Dermis blood vessel endothelial cell (primary cell): ENCODE data around the gene SGPL1. TPM values are rescaled to one million over a fixed set of nuclear protein-coding genes. Genes with fewer than 3 reads are reported as not detected.

Source experiments
- DNase-seq: peaks from one replicate; pipeline ENCODE4 v3.0.0; 2010
- total RNA-seq: library from RNA; depleted of rRNA; stranded (reverse); fragments of >200 nt; gene quantifications from 2 replicates; pipeline ENCODE4 v1.2.3, GENCODE V29; 2014

Gene SGPL1
- total RNA-seq, 1 donor from 2014 or later: 15.0 TPM

DNA sequence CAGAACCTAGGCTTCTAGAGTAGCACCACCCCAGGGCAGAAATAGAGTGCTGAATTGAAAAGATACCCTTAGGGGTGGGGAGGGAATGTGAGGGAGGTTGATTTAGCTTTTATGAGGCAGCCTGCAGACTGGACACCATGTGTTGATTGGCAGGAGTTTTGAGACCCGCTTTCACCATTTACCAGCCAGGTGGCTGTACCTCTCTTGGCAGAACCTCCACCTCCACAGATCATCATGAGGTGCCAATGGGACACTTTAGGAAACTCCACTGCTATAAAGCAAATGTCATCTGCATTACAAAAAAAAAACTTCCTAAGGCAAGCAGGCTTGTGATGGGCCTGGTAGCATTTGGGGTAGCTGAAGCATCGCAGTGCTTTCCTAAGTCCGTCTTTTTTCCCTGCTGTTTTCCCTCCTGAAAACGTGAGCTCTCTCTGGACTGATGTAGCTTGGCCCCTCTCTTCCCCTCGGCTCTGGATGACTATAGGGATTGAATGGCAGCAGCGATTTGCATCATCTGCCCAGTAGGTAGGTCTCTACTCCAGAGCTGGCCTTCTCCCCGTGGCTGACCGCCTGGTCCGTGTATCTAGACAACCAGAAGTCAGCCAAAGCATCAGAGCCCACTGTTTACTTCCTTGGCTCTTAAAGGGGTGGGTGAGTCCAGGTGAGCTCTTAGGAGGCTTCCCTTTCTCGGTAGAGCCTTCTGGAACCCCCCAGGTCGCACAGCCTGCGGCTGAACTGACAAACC lies 71.3 kb downstream of the SGPL1 start:
- DNase-seq: no peak

DNA sequence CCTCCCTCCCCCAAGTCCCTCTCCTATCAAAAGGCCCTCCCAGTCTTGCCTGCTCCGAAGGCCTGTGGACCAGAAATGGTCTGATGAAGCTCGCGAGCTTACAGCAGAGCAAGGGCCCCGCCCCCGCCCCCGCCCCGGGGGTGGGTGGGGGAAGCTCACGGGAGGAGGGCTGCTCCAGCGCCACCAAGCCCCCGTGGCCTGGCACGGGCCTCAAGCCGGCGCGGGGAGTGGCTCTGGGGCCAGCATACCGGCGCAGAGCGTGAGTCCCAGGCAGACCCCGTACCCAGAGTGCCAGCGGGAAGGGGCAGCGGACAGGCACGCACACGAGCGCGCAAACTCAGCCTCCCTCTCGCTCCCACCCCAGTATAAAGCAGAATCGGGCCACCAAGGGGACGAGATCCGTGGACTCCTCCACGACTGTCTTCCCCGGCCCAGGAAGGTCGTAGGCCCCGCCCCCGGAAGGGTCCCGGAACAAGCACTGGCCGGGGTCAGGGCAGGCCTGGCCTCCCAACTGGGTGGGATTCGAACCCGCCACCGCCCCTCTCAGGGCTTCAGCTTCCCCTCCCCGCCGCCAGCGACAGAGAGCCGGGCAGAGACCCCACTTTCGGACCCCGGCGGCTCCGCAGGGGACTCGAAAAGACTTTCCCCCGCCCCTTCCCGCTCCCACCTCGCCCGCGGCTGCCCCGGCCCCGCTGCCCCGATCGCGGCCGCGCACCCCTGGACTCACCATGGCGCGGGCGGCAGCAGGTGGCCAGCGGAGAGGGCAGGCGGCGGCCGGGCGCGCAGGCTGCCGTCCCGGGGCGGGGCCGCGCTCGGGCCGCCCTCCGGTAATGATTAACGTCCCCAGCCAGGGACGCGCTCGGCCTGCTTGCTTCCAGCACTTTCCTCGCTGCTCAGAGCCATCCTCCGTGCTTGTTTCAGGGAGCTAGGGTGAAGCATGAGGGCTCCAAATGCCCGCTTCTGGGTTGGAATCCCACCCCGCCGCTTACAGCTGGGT lies 72.4 kb downstream of the SGPL1 start, which contains the start of gene PCBD1:
PCBD1 (minus strand) TSS at position 762 of the 997 bp plus-strand sequence; CDS start at position 730, 32 bp downstream.
- DNase-seq: peak; percentile 81

DNA sequence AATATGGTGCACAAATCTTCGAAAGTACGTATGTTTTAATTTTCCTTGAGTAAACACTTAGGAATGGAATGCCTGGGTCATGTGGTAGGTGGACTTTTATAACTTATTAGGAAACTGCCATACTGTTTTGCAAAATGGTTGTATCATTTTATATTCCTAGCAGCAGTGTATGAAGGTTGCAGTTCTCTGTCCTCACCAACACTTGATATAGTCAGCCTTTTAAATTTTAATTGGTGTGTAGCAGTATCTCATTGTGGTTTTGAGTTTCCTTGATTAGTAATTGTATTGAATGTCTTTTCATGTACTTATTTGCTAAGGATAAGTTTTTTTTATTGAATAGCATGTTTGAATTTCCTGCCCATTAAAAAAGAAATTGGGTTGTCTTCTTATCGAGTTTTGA lies 73.5 kb downstream of the SGPL1 start:
- no peak for DNase-seq

DNA sequence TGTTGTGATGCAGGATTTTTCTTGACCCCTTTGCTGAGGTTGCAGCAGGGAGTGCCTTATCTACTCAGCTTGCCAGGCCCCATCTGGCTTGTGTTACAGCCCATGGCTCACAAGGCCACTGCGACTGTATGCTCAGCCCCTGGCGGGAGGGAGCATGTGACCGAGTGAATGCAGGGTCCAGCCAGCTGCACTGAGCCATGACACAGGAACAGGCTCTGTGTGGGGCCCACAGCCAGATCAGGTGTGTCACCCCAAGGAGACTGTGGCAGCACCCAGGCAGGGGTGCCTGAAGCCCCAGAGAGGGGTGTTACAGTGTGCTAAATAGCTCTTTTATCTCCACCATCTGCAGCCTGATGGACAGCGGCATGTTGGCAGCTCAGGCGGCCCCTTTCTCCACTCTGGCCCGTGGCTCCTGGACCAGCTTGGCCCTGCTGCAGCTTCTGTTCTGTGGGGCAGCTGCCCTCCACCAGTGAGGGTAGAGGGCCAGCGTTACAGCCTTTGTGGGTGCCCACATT lies 75.2 kb downstream of the SGPL1 start:
- no peak for DNase-seq

DNA sequence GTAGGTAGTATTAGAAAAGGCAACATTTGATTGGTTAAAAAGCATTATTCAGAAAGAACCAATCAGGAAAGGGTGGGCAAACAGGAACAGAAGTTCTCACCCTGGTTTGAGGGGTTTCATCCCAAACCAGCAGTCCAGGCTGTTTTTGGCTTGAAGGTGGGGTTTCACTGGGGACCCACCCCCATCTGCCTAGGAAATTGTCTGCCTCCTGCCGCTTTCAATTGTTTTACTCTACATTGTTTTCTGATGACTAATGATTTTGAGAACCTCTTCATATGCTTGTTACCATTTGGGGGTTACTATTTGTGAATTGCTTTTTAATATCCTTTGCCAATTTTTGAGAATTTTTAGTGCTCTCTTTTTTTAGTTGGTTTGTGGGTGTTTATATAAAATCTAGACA lies 75.9 kb downstream of the SGPL1 start:
- peak; percentile 49 for DNase-seq

DNA sequence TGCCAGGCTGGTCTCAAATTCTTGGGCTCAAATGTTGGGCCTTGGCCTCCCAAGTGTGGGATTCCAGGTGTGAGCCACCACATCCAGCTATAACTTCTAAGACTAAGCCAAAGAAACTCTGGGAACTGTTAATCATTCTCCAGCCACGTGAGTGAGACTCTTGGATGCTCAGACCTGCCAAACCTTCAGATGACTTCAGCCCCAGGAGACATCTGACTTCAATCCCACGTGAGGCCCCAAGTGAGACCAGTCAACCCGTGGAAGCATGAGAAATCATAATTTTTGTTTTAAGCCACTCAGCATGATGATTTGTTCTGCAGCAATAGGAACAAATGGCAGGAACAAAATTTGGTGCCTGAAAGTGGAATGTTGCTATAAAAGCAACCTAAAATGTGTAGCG lies 76.9 kb downstream of the SGPL1 start:
- DNase-seq: no peak

DNA sequence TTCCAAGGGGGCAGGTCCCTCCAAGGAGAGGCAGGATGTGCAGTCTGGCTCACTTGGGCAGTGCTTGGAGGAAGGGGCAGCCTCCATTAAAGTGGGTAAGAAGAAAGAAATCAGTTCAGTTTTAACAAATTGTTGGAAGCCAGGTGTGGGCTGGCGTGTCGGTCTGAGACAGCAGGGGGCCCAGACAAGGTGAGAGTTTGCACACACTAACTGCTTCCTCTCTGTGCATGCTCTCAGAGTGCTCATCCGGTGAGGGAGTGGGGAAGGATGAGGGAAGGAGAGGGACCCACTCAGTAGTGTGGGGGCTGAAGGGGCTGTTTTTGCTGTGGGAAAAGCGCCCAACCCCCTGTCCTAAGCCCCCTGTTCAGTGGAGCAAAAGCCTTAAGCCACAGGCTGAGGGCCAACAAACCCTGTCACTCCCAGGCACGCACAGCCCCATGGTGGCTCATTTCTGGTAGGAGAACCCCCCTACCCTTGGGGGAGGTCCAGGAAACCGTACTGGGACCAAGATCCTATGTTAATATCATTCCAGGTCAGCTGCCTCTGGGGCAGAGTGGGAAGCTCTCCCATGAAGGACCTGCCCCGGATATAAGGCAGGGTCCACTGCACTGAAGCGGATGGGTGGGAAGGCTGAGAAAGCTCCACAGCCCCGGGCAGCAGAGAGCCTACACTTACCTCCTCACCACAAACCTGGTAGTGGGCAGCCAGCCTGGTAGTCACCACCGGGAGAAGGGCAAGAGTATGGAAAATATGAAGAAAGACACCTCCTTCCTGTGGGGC lies 77.7 kb downstream of the SGPL1 start:
- DNase-seq: no peak

DNA sequence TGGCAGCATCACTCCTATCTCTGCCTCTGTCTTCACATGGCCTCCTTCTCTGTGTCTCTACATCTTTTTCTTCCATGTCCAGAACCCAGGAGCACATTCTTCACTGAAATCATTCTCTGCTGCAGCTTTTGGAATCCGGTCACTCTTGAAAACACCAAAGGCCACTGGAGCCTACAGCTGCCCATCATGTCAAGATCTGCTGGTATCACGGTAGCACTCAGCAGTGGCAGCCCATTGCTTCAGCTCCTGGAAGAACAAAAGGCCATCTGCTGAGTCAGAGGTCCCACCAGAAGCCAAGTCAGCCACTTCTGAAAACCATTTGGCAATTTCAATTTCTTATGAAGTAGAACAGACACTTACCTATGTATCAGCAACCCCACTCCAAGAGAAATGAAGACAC lies 78.7 kb downstream of the SGPL1 start:
- no peak for DNase-seq

DNA sequence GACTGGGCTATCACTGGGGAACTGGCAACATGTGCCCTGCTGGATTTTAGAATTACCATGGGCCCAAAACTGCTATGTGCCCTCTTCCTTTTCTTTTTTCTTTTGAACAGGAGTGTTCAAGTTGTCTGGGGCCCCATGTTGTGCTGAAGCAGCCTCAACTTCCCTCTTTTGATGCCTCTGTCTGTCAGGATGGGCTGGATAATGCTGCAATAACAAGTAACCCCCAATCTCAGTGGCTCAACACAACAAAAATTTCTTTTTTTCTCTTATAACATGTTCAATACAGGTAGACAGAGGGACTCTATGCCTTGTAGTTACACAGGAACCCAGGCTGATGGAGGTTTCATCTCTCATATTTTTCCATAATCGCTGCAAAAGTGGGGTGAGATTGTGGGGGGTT lies 80.8 kb downstream of the SGPL1 start:
- DNase-seq: no peak

DNA sequence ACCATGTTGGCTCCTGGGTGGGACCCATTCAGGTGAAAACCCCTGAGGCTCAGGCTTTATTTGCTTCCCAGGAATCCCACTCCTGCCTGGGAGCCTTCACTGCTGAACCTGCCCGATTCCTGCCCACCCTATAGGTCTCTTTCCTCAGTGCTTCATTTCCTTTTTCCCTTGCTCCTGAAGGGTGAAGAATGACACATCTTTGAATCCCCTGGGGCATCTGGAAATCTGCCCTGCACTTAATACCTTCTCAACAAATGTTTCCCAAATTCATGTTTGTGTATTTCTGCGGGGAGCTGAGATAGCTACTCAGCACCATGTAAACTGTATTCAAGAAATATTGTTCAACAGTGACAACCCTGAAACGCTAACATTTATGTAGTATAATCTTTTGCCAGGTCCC lies 82.9 kb downstream of the SGPL1 start:
- DNase-seq: no peak

DNA sequence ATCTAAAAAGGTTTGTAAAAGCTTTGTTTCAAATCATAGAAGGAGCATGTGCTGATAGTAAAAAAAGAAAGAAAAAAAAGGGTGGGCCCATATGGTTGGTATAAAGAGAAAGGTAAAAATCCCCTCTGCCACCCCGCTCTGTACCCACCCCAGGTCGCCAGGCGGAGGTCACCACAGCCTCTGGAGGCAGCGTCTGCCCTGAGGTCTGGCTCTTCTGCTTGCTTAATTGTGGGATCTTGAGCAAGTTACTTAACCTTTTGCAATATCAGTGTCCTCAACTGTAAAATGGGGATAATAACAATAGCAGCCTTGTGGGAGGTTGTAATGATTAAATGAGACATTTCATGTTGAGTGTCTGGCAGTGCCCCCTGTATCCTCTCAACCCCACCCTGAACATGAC lies 83.3 kb downstream of the SGPL1 start:
- no peak for DNase-seq

DNA sequence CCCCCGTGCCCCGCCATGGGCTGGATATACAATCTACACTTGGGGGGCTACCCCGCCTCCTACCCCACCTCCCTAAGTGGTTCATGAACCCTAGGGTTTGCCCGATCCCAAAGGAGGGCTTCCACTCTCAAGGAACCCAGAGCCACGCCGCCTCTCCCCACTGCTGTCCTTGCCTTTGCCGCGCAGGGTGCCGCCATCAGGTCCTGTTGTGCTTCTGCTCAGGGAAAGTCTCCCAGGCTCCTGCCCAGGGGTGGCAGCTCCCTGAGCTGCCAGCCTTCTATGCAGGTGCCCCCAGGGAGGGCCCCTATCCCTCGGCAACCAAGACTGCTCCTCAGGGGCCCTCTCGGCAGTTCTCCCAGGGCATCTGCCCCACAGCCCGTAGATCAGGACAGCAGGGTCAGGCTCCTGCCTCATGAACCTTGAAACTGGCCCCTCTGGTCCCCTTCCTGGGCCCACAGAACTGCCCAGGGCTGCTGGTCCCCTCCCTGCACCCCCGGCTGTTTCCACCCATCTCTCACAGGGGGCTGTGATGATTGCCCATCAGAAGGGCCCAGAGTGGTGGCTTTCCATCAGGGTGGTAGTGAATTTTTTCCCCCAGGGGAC lies 85.6 kb downstream of the SGPL1 start:
- no peak for DNase-seq

DNA sequence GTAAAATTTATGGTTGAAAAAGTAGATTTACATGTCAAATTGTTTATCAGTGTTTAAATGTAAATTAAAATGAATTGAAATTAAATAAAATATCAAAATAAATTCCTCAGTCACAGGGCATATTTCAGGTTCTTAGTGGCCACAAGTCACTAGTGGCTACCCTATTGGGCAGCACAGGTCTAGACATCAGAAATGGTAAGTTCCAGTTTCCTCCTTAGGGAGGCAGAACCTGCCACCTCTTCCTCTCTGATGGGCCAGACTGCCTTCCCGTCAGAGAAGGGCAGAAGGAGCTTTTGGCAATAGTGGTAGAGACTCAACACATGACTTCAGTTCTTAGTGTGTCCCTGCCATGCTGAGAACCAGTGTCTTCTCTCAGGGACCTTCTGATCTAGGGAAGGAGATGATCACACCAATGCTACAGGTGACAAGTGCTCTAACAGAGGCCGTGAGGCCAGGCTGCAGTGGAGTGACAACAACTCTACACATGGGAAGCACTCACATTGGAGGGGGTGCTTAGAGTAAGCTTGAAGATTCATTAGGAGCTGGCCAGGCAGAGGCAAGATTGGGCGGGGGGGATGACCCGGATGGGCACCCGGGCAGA lies 87.0 kb downstream of the SGPL1 start:
- DNase-seq: no peak

DNA sequence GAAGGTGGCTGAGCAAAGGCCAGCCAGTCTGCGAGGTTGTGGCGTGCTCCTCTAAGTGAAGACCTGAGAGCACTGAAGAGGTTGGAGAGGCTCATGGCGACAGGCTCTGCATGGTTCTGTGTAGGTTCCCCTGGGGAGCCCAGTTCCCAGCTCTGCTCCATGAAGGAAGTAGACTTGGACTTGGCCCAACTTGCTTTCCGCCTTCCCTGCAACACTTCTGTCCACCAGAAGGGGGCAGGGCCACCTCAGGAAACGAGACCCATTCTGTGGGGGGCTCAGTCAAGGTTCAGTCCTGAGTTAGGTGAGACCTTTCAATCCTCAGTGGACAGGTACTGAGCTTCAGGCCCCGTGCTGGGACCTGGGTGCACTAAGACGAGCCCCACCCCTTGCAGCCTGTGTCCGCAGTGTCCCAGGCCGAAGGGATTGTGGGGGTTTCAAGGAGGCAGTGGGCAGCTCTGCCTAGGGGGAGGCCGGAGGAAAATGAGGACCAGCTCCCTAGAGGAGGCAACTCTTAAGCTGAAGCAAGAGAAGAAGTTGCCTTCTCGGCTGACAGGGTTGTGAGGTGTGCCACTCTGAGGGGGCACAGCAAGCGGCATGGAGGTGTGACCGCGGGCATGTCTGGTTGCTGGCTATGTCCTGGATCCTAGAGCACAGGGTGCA lies 87.6 kb downstream of the SGPL1 start:
- DNase-seq: peak; percentile 74

DNA sequence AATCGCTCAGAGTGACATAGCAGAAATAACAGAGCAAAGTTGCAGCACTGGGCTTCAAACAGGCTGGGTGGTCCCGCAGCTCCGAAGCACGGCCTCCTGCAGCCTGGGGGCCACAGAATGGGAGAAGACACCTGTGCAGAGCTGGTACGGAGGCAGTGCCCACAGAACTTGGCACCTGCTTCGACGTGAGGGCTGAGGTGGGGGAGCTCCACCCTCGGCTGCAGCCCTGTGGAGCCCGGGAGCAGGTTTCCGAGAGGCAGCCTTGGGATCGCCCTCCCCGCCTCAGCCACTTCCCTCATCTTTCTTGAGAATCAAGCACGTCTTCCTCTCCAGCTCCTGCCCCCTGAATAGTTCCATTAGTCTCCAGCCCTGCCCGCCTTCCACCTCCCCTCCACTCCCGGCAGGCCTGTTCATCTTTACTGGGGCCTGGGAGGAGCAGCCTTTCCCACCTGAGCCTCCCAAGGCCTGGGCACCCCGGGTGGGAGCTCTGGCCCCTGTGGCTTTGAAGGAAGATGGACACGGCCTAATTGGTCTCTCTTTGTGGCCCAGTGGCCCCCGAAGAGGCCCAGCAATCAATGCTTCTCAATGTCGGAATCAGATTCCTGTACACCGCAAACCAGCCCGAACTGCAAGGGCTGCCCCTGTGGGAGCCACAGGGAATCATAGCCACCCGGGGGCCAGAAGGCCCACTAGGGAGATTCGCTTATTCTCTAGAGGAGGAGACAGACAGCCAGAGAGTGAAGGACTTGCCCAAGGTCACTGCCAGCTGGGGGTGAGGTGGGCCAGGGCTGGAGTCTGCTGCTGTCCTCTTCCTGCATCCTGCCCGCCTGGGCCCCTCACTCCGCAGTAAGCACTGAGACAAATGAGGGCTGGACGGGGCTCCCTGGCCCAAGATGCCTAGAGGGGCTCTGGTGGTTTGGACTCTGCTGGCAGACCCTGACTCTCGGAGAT lies 89.6 kb downstream of the SGPL1 start:
- DNase-seq: no peak

DNA sequence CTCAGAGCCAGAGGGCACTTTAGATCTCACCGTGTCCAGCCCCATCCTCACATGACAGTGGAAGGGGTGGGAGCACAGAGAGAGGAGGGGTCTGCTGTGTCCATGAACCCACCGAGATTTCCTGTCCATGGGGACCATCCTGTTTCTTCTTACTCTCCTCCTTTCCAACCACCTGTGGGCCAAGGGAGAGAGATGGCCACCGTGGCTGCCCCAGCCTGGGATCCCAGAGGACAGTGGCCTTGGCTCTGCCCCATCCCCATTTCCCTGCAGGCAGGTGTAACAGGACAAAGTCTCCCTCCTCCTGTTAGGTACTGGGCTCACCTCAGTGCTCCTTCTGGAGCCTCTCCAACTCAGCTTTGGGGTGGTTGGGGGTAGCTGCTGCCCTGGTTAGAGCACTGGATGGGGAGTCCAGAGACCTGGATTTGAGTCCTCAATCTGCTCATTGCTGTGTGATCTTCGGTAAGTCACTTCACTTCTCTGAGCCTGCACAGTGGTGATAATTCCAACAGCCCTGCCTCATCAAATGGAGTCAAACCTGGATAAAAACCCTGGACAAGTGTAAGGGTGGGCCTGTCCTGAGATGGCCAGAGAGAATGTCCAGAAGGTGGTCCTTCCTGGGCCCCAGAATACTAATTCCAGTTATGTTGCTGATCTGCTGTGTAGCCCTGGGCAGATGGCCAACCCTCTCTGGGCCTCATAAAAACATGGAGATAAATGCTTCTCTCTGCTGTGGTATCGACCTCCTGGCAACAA lies 90.5 kb downstream of the SGPL1 start:
- no peak for DNase-seq

DNA sequence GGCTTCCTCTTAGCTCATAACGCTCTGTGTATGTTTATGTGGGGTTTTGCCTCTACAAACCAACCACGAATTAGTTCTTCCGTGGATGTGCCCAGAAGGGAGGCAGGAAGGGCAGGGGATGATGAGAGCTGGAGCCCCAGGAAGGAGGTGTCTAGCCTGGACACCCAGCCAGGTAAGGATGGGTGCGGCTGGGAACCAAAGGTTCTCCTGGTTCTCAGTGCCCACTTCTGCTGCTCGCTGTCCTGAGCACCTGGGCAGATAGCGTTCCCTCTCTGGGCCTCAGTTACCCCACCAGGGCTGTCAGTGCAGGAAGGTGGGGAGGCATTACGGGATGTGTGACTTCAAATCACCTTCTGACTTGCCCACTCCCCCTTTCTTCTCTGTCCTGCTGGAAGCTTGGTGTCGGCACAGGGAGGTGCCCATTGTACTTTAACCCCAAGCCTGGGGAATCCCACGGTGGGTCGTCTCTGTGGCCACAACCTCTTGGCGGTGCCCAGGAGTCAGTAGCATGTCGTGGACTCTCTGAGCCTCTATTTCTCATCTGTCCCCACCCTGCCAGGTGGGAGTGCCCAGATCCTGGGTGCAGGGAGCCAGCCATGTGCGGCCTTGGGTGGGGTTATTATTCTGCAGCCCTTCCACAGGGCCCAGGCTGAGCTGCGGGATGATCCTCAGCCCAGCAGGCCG lies 91.3 kb downstream of the SGPL1 start:
- DNase-seq: no peak

DNA sequence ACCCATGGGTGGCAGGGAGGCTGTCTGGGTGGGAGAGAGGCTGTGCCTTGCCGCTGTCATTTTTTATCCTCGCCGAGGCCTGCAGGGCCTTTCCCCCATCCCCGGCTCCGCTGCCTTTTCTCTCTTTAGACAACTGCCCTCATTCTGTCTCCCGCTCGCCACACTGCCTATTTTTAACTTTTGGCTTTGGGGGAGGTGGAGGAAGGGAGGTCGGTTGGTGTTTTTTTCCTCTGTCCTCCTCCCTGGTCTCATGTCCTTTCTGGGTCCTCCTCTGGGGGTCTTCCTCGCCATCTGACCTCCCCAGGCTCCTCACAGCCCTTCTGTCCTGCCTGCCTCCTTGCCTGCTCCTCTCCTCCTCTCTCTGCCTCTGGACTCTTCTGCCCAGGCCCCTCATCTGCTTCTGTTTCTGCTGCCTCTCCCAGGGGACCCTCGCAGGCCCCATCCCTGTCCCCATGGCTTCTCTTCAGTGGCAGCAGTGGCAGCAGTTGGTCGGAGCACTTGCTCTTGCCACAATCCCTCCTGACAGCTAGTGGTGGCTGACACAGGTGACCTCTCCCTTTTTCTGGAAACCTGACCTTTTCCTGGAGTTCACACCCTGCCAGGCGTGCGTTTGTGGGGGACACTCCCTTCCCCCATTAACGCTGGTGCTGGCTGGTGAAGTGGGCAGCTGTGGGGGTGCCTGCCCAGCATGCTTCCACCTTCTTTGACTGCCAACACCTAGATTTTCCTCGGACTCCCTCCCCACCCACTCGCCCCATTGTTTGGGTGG lies 92.1 kb downstream of the SGPL1 start:
- DNase-seq: no peak
